ENCODE results near the gene SEPHS2. TPM values are rescaled to one million over a fixed set of nuclear protein-coding genes. Genes with fewer than 3 reads are reported as not detected.

The SEPHS2 gene
- total and polyA plus RNA-seq, 2 of the 8 experiments (the other 6 are each of a cell fraction or from before 2014, with no cell fraction given), result 28.2 to 61.8 TPM

GRCh38 chr16:30414159-30414558 lies 31.5 kb downstream of the SEPHS2 start:
- no peak overlapping the region for H2AFZ ChIP-seq (ENCODE audit: low read length)
- H2BK15ac ChIP-seq (ENCODE audit: low read length), result no peak overlapping the region; the same call in 1 of the 2 replicates
- H3K4me2 ChIP-seq (ENCODE audit: insufficient read depth in 1 of 2, low read depth in 2 of 2, low read length in 2 of 2), result no peak overlapping the region
- H4K20me1 ChIP-seq (replicated peaks in 1 of 2; ENCODE audit: control insufficient read depth in 1 of 2, insufficient read depth in 2 of 2, low read length in 2 of 2), result peaks cover 2 to 18% of the 10 kb centered on the region in 2 experiments
- no peak overlapping the region for H3K23ac ChIP-seq (ENCODE audit: insufficient read length)
- H2BK12ac ChIP-seq (ENCODE audit: low read depth, low read length), result no peak overlapping the region
- no peaks in the 10 kb centered on the region for H3K27me3 ChIP-seq (replicated peaks in 1 of 4; ENCODE audit: control insufficient read depth in 3 of 4, extremely low read depth in 1 of 4, insufficient read depth in 3 of 4, low read length in 3 of 4)
- WGBS, 2 experiments (ENCODE audit: extremely low coverage in 1 of 2, insufficient coverage in 1 of 2, insufficient read length in 1 of 2, insufficient replicate concordance in 2 of 2, low coverage in 1 of 2, low lambda C conversion rate in 2 of 2, missing lambda C conversion rate in 1 of 2), result 93% methylated on average over 5 of the region's 5 CpGs; no CpG with 5 or more reads in 1 of the 2 experiments
- H3K9ac ChIP-seq (replicated peaks in 1 of 4; ENCODE audit: extremely low read depth in 1 of 4, low read depth in 3 of 4, low read length in 3 of 4), result no peak overlapping the region
- DNase-seq (ENCODE audit: low read depth in 1 of 2, low spot score in 2 of 2) (no peak), FAIRE-seq (no peak)
- peaks cover 5% of the 10 kb centered on the region; the same call in 1 of the 2 replicates for H3K79me1 ChIP-seq (ENCODE audit: low read depth, low read length)
- no peak overlapping the region for H3K18ac ChIP-seq (ENCODE audit: extremely low read depth, low read length)
- H2BK20ac ChIP-seq (ENCODE audit: low read length), result no peak overlapping the region
- ChIA-PET CTCF (ENCODE audit: partially characterized antibody) (interaction anchor here (1.1 to 1.5 kb wide), 2 partner anchors 36 to 121 kb away, joined by 3 to 4 read pairs; no protein-coding TSS in a partner anchor), POLR2A (ENCODE audit: partially characterized antibody) (interaction anchor here (0.9 to 1.5 kb wide), 3 partner anchors 11 to 264 kb away, joined by 3 to 4 read pairs (median 3); partner anchors contain the start of gene ZNF48)
- H3K9me3 ChIP-seq (ENCODE audit: insufficient read depth in 2 of 2, low read depth in 1 of 2, low read length in 1 of 2), result no peaks in the 10 kb centered on the region
- no peak overlapping the region for H3K14ac ChIP-seq (ENCODE audit: insufficient read length)
- no peak overlapping the region for H2AK5ac ChIP-seq (ENCODE audit: low read depth, low read length)
- no peak overlapping the region for H2BK5ac ChIP-seq (ENCODE audit: low read depth, low read length)
- no peak overlapping the region for H3K4me3 ChIP-seq (ENCODE audit: extremely low read depth in 1 of 4, insufficient read depth in 2 of 4, low read depth in 3 of 4, low read length in 4 of 4)
- no peak overlapping the region for H4K8ac ChIP-seq (ENCODE audit: extremely low read depth, insufficient read depth, low read length)
- H4K91ac ChIP-seq (replicated peaks; ENCODE audit: insufficient read length, low read length), result no peak overlapping the region
- H2BK120ac ChIP-seq (replicated peaks; ENCODE audit: low read depth, low read length), result no peak overlapping the region
- H3K79me2 ChIP-seq (ENCODE audit: control insufficient read depth in 1 of 2, insufficient read depth in 2 of 2, low read length in 2 of 2), result no peaks in the 10 kb centered on the region
- H3K27ac ChIP-seq (ENCODE audit: low read depth, low read length), result no peak overlapping the region
- peaks cover 3 to 7% (median 5%) of the 10 kb centered on the region in 4 experiments; a peak in 6 of 7 replicates for H3K4me1 ChIP-seq (replicated peaks in 1 of 4; ENCODE audit: control insufficient read depth in 3 of 4, insufficient read depth in 4 of 4, low read length in 3 of 4)
- no peak for TF ChIP-seq POLR2AphosphoS5 (IDR thresholded peaks at IDR 0.05; ENCODE audit: low read depth, low read length)
- TF ChIP-seq BACH1 (IDR thresholded peaks at IDR 0.05; ENCODE audit: low read length), result no peak
- no peak for TF ChIP-seq KDM1A (IDR thresholded peaks at IDR 0.05; ENCODE audit: borderline replicate concordance, low read length)
- TF ChIP-seq SP4 (IDR thresholded peaks at IDR 0.05; ENCODE audit: low read length), result no peak
- no peak for TF ChIP-seq CBX5 (IDR thresholded peaks at IDR 0.05; ENCODE audit: low read depth, low read length)
- no peak for TF ChIP-seq TBP (IDR thresholded peaks at IDR 0.05; ENCODE audit: low read depth, low read length)
- TF ChIP-seq CEBPB (IDR thresholded peaks at IDR 0.05; ENCODE audit: low read depth, low read length), result no peak
- TF ChIP-seq TCF12 (IDR thresholded peaks at IDR 0.05; ENCODE audit: low read depth, low read length), result no peak
- no peak for TF ChIP-seq CREB1 (IDR thresholded peaks at IDR 0.05)
- H3K23me2 ChIP-seq (ENCODE audit: low read depth, low read length), result peaks cover 4% of the 10 kb centered on the region; the same call in 1 of the 2 replicates
- no peak overlapping the region for H4K5ac ChIP-seq (ENCODE audit: insufficient read length, low read depth, low read length)
- H3K4ac ChIP-seq (replicated peaks; ENCODE audit: insufficient read length, low read depth, low read length), result no peak overlapping the region
- H3K36me3 ChIP-seq (ENCODE audit: control insufficient read depth in 2 of 4, insufficient read depth in 4 of 4, low read length in 3 of 4), result peaks cover 0 to 11% (median 4%) of the 10 kb centered on the region in 4 experiments; a peak in 7 of 8 replicates
- H3K56ac ChIP-seq (replicated peaks; ENCODE audit: insufficient read length, low read depth, low read length), result no peak overlapping the region
